ENCODE results near the gene EMC9.

EMC9 gene

GRCh38 chr14:24150993-24151392 is 9.6 kb upstream of the EMC9 start:
- Histone ChIP-seq H3K9ac (ENCODE audit: low read depth, low read length, poor library complexity, severe bottlenecking) (no peak overlapping the region), H3K9me3 (ENCODE audit: insufficient read depth, low read depth, low read length) (no peaks in the 10 kb centered on the region), H3K36me3 (ENCODE audit: insufficient read depth, low read length) (peaks cover 42% of the 10 kb centered on the region; the same call in 1 of the 2 replicates), H3K27me3 (ENCODE audit: insufficient read depth, low read length, poor library complexity, severe bottlenecking) (no peaks in the 10 kb centered on the region), H2AFZ (ENCODE audit: low read length) (no peak overlapping the region), H3K79me2 (ENCODE audit: insufficient read depth, low read length) (peaks cover 44% of the 10 kb centered on the region), H3F3A (ENCODE audit: low read depth) (0 out of 2 replicates have a peak, but pooled peaks cover 2% of the 10 kb centered on the region), H3K4me1 (ENCODE audit: insufficient read depth, low read length, poor library complexity, severe bottlenecking) (peaks cover 15% of the 10 kb centered on the region), H4K20me1 (ENCODE audit: insufficient read depth, low read length, poor library complexity, severe bottlenecking) (peaks cover 22% of the 10 kb centered on the region), H3K4me3 (ENCODE audit: low read length, poor library complexity, severe bottlenecking) (no peak overlapping the region), H3K9me2 (replicated peaks; ENCODE audit: low read depth, low read length) (no peaks in the 10 kb centered on the region), H3K4me2 (ENCODE audit: low read depth, low read length, poor library complexity, severe bottlenecking) (no peak overlapping the region)
- no peak for TF ChIP-seq EZH2phosphoT487 (IDR thresholded peaks at IDR 0.05; ENCODE audit: borderline replicate concordance)
- TF ChIP-seq CTCF (conservative IDR thresholded peaks at IDR 0.05; ENCODE audit: low read length), result no peak

- Histone ChIP-seq H3K9me3 (ENCODE audit: insufficient read depth, low read depth, low read length) (no peaks in the 10 kb centered on the region), H3K9me2 (replicated peaks; ENCODE audit: low read depth, low read length) (no peaks in the 10 kb centered on the region), H3K36me3 (ENCODE audit: insufficient read depth, low read length) (peaks cover 38% of the 10 kb centered on the region; the same call in 1 of the 2 replicates), H3K27me3 (ENCODE audit: insufficient read depth, low read length, poor library complexity, severe bottlenecking) (no peaks in the 10 kb centered on the region), H3K4me3 (ENCODE audit: low read length, poor library complexity, severe bottlenecking) (no peak overlapping the region), H3K79me2 (ENCODE audit: insufficient read depth, low read length) (peaks cover 48% of the 10 kb centered on the region), H3F3A (ENCODE audit: low read depth) (0 out of 2 replicates have a peak, but pooled peaks cover 2% of the 10 kb centered on the region), H3K9ac (ENCODE audit: low read depth, low read length, poor library complexity, severe bottlenecking) (no peak overlapping the region), H4K20me1 (ENCODE audit: insufficient read depth, low read length, poor library complexity, severe bottlenecking) (peaks cover 26% of the 10 kb centered on the region), H3K4me1 (ENCODE audit: insufficient read depth, low read length, poor library complexity, severe bottlenecking) (peaks cover 20% of the 10 kb centered on the region), H3K4me2 (ENCODE audit: low read depth, low read length, poor library complexity, severe bottlenecking) (no peak overlapping the region), H2AFZ (ENCODE audit: low read length) (no peak overlapping the region)
- TF ChIP-seq EZH2phosphoT487 (IDR thresholded peaks at IDR 0.05; ENCODE audit: borderline replicate concordance) (no peak), CTCF (conservative IDR thresholded peaks at IDR 0.05; ENCODE audit: low read length) (no peak)
Measured at GRCh38 chr14:24150567-24150966, 9.2 kb upstream of the EMC9 start.

- peaks cover 25% of the 10 kb centered on the region for H3K4me1 ChIP-seq (ENCODE audit: insufficient read depth, low read length, poor library complexity, severe bottlenecking)
- H3K27me3 ChIP-seq (ENCODE audit: insufficient read depth, low read length, poor library complexity, severe bottlenecking), result no peaks in the 10 kb centered on the region
- H4K20me1 ChIP-seq (ENCODE audit: insufficient read depth, low read length, poor library complexity, severe bottlenecking), result peaks cover 29% of the 10 kb centered on the region
- H3F3A ChIP-seq (ENCODE audit: low read depth), result 0 out of 2 replicates have a peak, but pooled peaks cover 2% of the 10 kb centered on the region
- H3K9me2 ChIP-seq (replicated peaks; ENCODE audit: low read depth, low read length), result no peaks in the 10 kb centered on the region
- no peaks in the 10 kb centered on the region for H3K9me3 ChIP-seq (ENCODE audit: insufficient read depth, low read depth, low read length)
- no peak overlapping the region for H3K4me2 ChIP-seq (ENCODE audit: low read depth, low read length, poor library complexity, severe bottlenecking)
- TF ChIP-seq EZH2phosphoT487 (IDR thresholded peaks at IDR 0.05; ENCODE audit: borderline replicate concordance) (no peak), CTCF (conservative IDR thresholded peaks at IDR 0.05; ENCODE audit: low read length) (no peak)
- H2AFZ ChIP-seq (ENCODE audit: low read length), result no peak overlapping the region
- no peak overlapping the region for H3K4me3 ChIP-seq (ENCODE audit: low read length, poor library complexity, severe bottlenecking)
- H3K79me2 ChIP-seq (ENCODE audit: insufficient read depth, low read length), result peaks cover 53% of the 10 kb centered on the region
- peaks cover 33% of the 10 kb centered on the region; the same call in 1 of the 2 replicates for H3K36me3 ChIP-seq (ENCODE audit: insufficient read depth, low read length)
- no peak overlapping the region for H3K9ac ChIP-seq (ENCODE audit: low read depth, low read length, poor library complexity, severe bottlenecking)
Measured at GRCh38 chr14:24150061-24150460, 8.7 kb upstream of the EMC9 start.
